ENCODE data around the gene CDKAL1.
"Not testable (repeated sequence)": the region's sequence is repeated elsewhere in the genome, so short reads cannot be mapped to it uniquely, and the experiment has no call there.

Gene CDKAL1

GRCh38 chr6:20498041-20498385, 36.2 kb upstream of the CDKAL1 start:
- DNase-seq (ENCODE audit: low spot score), result no peak
- TF ChIP-seq CTCF (IDR thresholded peaks at IDR 0.05), result no peak
- Histone ChIP-seq H3K4me3 (no peak overlapping the region), H3K27ac (no peak overlapping the region)

- no peak for TF ChIP-seq CTCF (IDR thresholded peaks at IDR 0.05)
- H3K4me3 ChIP-seq, result no peak overlapping the region
- H3K27ac ChIP-seq, result no peak overlapping the region
- no peak for DNase-seq (ENCODE audit: low spot score)
Observed at GRCh38 chr6:20509212-20509611, 25.0 kb upstream of the CDKAL1 start.

- Histone ChIP-seq H3K4me3 (no peak overlapping the region), H3K27ac (no peak overlapping the region)
- no peak for TF ChIP-seq CTCF (IDR thresholded peaks at IDR 0.05)
- DNase-seq (ENCODE audit: low spot score), result no peak
Observed at GRCh38 chr6:20511852-20512251, 22.4 kb upstream of the CDKAL1 start.

- H3K4me3 ChIP-seq; DNase-seq (ENCODE audit: low spot score); H3K27ac ChIP-seq: not testable (repeated sequence)
Observed at GRCh38 chr6:20525208-20525607, 9.0 kb upstream of the CDKAL1 start.

- not testable (repeated sequence) for H3K27ac ChIP-seq; DNase-seq (ENCODE audit: low spot score); H3K4me3 ChIP-seq
- TF ChIP-seq CTCF (IDR thresholded peaks at IDR 0.05), result peak; percentile 54
Observed at GRCh38 chr6:20529086-20529448, 5.2 kb upstream of the CDKAL1 start.

GRCh38 chr6:20532881-20533280, 1.4 kb upstream of the CDKAL1 start:
- Histone ChIP-seq H3K27ac (no peak overlapping the region), H3K4me3 (no peak overlapping the region)
- no peak for DNase-seq (ENCODE audit: low spot score)
- no peak for TF ChIP-seq CTCF (IDR thresholded peaks at IDR 0.05)

GRCh38 chr6:20533746-20534294, 437 bp upstream of the CDKAL1 start:
- no peak for TF ChIP-seq CTCF (IDR thresholded peaks at IDR 0.05)
- peak overlapping the region; percentile 83 to 90 for H3K27ac ChIP-seq
- H3K4me3 ChIP-seq, result peak overlapping the region; percentile 86
- DNase-seq (ENCODE audit: low spot score), result no peak

- no peak overlapping the region for H3K27ac ChIP-seq
- no peak for TF ChIP-seq CTCF (IDR thresholded peaks at IDR 0.05)
- no peak overlapping the region for H3K4me3 ChIP-seq
- DNase-seq (ENCODE audit: low spot score), result no peak
Observed at GRCh38 chr6:20538131-20538662, 3.9 kb downstream of the CDKAL1 start.

Measured in coronary artery (tissue), 2 donors.